Stimulated activated CD8-positive, alpha-beta memory T cell treated with anti-CD3 and anti-CD28 coated beads, Interleukin-12 subunit alpha, Interleukin-12 subunit beta, amount 100 ng/mL, for 24 hours (primary cell): ENCODE measurements around the gene USP53.
"Not testable (repeated sequence)": the region's sequence is repeated elsewhere in the genome, so short reads cannot be mapped to it uniquely, and the experiment has no call there.

Experiments
- DNase-seq: peaks from one replicate; pipeline ENCODE4 v3.0.0-alpha.2; 2020; ENCODE audit errors: extremely low read depth

Gene USP53

DNA sequence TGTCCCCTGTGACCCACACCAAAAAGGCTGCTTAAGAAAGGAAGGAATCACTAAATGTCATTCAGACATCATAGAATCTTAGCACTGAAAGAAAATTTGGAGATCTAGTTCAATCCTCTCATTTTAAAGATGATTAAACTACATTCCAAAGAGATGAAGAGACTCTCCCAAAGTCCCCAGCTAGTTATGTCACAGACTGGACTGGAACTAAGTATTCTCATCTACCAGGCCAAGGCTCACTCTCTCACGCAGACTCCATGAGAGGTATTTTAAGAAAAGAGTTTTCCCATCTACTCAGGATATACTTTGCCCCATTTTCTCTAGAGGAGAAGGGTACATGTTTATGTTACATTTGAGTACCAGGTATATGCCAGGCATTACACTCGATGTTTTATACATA, 102.5 kb downstream of the USP53 start:
- DNase-seq = no peak

- DNase-seq = no peak
These were observed 105.5 kb downstream of the USP53 start for GRCh38 chr4:119317990-119318389.

GRCh38 chr4:119321921-119322687, 109.6 kb downstream of the USP53 start, which contains the start of gene FABP2:
TSS of gene FABP2 (minus strand) at chr4:119322138. CDS start at chr4:119322102, 36 bp downstream.
- no peak for DNase-seq

GRCh38 chr4:119328695-119329094, 116.2 kb downstream of the USP53 start:
- DNase-seq = no peak

GRCh38 chr4:119329835-119330620, 117.5 kb downstream of the USP53 start:
- no peak for DNase-seq

DNA sequence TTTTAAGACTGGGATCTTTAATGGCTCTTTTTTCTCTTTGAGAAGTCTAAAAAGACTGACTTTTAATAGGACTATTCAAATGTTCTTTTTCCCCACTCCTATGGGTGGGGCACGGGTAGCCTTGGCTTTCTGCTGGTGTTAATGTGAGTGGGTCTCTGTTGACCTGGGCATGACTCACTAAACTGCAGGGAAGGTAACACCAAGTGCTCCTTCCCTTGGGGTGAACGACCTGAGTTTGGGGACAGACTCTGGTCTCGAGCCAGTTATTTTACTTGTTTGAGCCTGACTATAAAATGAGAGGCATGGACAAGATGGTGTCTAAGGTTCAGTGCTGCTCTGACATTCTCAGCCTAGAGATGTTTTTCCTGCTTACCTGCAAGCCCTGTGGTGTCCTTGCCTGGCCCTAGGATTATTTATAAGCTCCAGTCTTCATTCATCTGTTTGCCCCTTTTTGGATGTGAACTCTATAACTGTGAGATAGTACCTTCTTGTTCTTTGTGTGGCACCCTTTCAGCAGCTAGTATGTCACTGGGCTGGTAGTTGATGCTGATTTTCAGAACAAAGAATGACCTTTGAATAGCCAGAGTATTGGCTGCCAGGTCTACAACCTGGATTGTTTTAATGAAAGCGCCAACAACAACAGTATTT, 123.9 kb downstream of the USP53 start:
- DNase-seq = not testable (repeated sequence)

- DNase-seq = no peak
These were observed 124.5 kb downstream of the USP53 start for GRCh38 chr4:119337010-119337409.

DNA sequence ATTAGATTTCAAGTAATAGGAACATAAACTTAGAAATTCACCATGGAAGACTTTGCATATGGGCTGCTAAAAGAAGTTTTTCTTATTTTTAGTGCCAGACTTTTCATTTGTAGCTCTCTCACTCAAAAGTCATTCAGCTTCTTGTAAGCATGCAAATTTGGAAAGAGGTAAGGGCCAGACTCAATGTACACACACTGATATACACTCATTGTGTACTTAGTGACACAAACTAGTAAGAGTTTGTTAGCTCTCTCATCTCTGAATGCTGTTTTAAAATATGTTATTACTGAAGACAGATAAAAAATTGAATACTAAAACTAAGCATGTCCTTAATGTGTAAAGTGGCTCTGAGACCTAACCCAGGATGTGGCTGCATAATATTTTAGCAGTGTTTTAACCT, 127.4 kb downstream of the USP53 start:
- DNase-seq = not testable (repeated sequence)

DNA sequence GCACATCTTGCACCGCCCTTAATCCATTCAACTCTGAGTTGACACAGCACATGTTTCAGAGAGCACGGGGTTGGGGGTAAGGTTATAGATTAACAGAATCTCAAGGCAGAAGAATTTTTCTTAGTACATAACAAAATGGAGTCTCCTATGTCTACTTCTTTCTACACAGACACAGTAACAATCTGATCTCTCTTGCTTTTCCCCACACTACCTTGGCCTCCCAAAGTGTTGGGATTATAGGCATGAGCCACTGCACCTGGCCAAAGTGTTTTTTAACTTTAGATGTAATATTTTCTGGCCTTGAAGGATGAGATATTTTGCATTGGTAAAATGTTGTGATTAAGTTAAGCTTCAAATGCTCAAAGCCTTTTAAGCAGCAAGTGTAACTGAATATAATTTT, 130.8 kb downstream of the USP53 start:
- DNase-seq = not testable (repeated sequence)
